H9 (cell line): ENCODE measurements around the gene GGT5. TPM values are rescaled to one million over a fixed set of nuclear protein-coding genes. Genes with fewer than 3 reads are reported as not detected.

Experiments
- DNase-seq: peaks from one replicate; pipeline ENCODE4 v3.0.0-alpha.2; 2017
- H2AFZ ChIP-seq: one replicate; pipeline ENCODE4 v1.6.1; 2013; ENCODE audit warnings: mild to moderate bottlenecking, low read length, control low read depth, moderate library complexity
- H2AK5ac ChIP-seq: 2 replicates; pipeline ENCODE4 v1.6.1; 2013; ENCODE audit warnings: low read length, control low read depth, mixed read lengths; ENCODE audit not compliant: insufficient read length
- H2BK120ac ChIP-seq: one replicate; pipeline ENCODE4 v1.6.1; 2013; ENCODE audit warnings: low read depth, mild to moderate bottlenecking, low read length, control low read depth, inconsistent platforms; ENCODE audit not compliant: poor library complexity, severe bottlenecking
- H2BK12ac ChIP-seq: 2 replicates; pipeline ENCODE4 v1.6.1; 2013; ENCODE audit warnings: low read length, control low read depth, mixed read lengths, low read depth; ENCODE audit not compliant: insufficient read length
- H2BK15ac ChIP-seq: 2 replicates; pipeline ENCODE4 v1.6.1; 2013; ENCODE audit warnings: low read depth, low read length, control low read depth
- H2BK20ac ChIP-seq: one replicate; pipeline ENCODE4 v1.6.1; 2013; ENCODE audit warnings: low read depth, mild to moderate bottlenecking, low read length, control low read depth, inconsistent platforms; ENCODE audit not compliant: poor library complexity, severe bottlenecking
- H2BK5ac ChIP-seq: 2 replicates; pipeline ENCODE4 v1.6.1; 2013; ENCODE audit warnings: low read length, control low read depth, mixed read lengths; ENCODE audit not compliant: insufficient read length
- H3K14ac ChIP-seq: 2 replicates; pipeline ENCODE4 v1.6.1; 2013; ENCODE audit warnings: low read length, control low read depth; ENCODE audit not compliant: insufficient read depth
- H3K18ac ChIP-seq: 2 replicates; pipeline ENCODE4 v1.6.1; 2013; ENCODE audit warnings: low read depth, mild to moderate bottlenecking, mixed read lengths, low read length, control low read depth; ENCODE audit not compliant: insufficient read length
- H3K23ac ChIP-seq: 2 replicates; pipeline ENCODE4 v1.6.1; 2013; ENCODE audit warnings: low read length, control low read depth, mixed read lengths, low read depth; ENCODE audit not compliant: insufficient read length
- H3K23me2 ChIP-seq: 2 replicates; pipeline ENCODE4 v1.6.1; 2013; ENCODE audit warnings: low read depth, mild to moderate bottlenecking, mixed read lengths, low read length, control low read depth; ENCODE audit not compliant: insufficient read length, poor library complexity, severe bottlenecking
- H3K27ac ChIP-seq: 2 replicates; pipeline ENCODE4 v1.5.1; 2013; ENCODE audit warnings: low read length, control low read depth, mixed read lengths, low read depth; ENCODE audit not compliant: insufficient read length
- H3K27me3 ChIP-seq: 2 replicates; pipeline ENCODE4 v1.6.1; 2013; ENCODE audit warnings: low read length, control low read depth, inconsistent platforms; ENCODE audit not compliant: insufficient read depth
- H3K4ac ChIP-seq: 2 replicates; pipeline ENCODE4 v1.6.1; 2013; ENCODE audit warnings: low read depth, mild to moderate bottlenecking, control low read depth, inconsistent platforms, low read length, moderate library complexity
- H3K4me1 ChIP-seq: 2 replicates; pipeline ENCODE4 v1.6.1; 2013; ENCODE audit warnings: low read length, control low read depth, inconsistent platforms; ENCODE audit not compliant: insufficient read depth
- H3K4me2 ChIP-seq: 2 replicates; pipeline ENCODE4 v1.6.1; 2013; ENCODE audit warnings: low read length, control low read depth, mixed read lengths; ENCODE audit not compliant: insufficient read length, insufficient read depth
- H3K56ac ChIP-seq: 2 replicates; pipeline ENCODE4 v1.6.1; 2013; ENCODE audit warnings: low read depth, mild to moderate bottlenecking, mixed read lengths, low read length, control low read depth; ENCODE audit not compliant: insufficient read length
- H3K79me1 ChIP-seq: 2 replicates; pipeline ENCODE4 v1.6.1; 2013; ENCODE audit warnings: low read depth, mild to moderate bottlenecking, moderate library complexity, low read length, control low read depth, inconsistent platforms; ENCODE audit not compliant: insufficient read depth, poor library complexity, severe bottlenecking
- H3K79me2 ChIP-seq: 2 replicates; pipeline ENCODE4 v1.6.1; 2013; ENCODE audit warnings: low read length, control low read depth, inconsistent platforms; ENCODE audit not compliant: insufficient read depth
- H3K9ac ChIP-seq: 2 replicates; pipeline ENCODE4 v1.6.1; 2013; ENCODE audit warnings: low read length, control low read depth, mixed read lengths; ENCODE audit not compliant: insufficient read length; ENCODE audit errors: extremely low read depth
- H3K9me3 ChIP-seq: one replicate; pipeline ENCODE4 v1.6.1; 2013; ENCODE audit warnings: low read depth, low read length, inconsistent platforms; ENCODE audit not compliant: control insufficient read depth
- H3T11ph ChIP-seq: one replicate; pipeline ENCODE4 v1.6.1; 2013; ENCODE audit warnings: mild to moderate bottlenecking, low read length, control low read depth, inconsistent platforms
- H4K20me1 ChIP-seq: one replicate; pipeline ENCODE4 v1.6.1; 2013; ENCODE audit not compliant: control insufficient read depth, insufficient read length, insufficient read depth
- H4K5ac ChIP-seq: 2 replicates; pipeline ENCODE4 v1.6.1; 2013; ENCODE audit warnings: low read depth, mild to moderate bottlenecking, mixed read lengths, low read length, control low read depth; ENCODE audit not compliant: insufficient read length
- H4K8ac ChIP-seq: replicated peaks from 2 replicates; pipeline ENCODE4 v1.6.1; 2013; ENCODE audit warnings: low read length, control low read depth, mixed read lengths, low read depth; ENCODE audit not compliant: insufficient read length
- H4K91ac ChIP-seq: 2 replicates; pipeline ENCODE4 v1.6.1; 2013; ENCODE audit warnings: low read depth, mild to moderate bottlenecking, moderate library complexity, mixed read lengths, low read length, control low read depth; ENCODE audit not compliant: insufficient read length
- H3K27ac Mint-ChIP-seq, 3 experiments: 2 replicates in 2 of 3; 3 replicates in 1 of 3; pipeline ENCODE4 v1.8.0; 2020 to 2021; ENCODE audit warnings: mixed read lengths in 3 of 3, mild to moderate bottlenecking in 1 of 3, moderate library complexity in 1 of 3
- H3K27me3 Mint-ChIP-seq: 2 replicates; pipeline ENCODE4 v1.8.0; 2021; ENCODE audit warnings: low read depth, mild to moderate bottlenecking, moderate library complexity, mixed read lengths
- H3K36me3 Mint-ChIP-seq, 3 experiments: 2 replicates in 2 of 3; 3 replicates in 1 of 3; pipeline ENCODE4 v1.8.0; 2020 to 2021; ENCODE audit warnings: low read depth in 3 of 3, mixed read lengths in 3 of 3; ENCODE audit not compliant: insufficient read depth in 1 of 3
- H3K4me1 Mint-ChIP-seq, 2 experiments: 2 replicates each; pipeline ENCODE4 v1.8.0; 2020; ENCODE audit warnings: mixed read lengths in 2 of 2
- H3K4me3 Mint-ChIP-seq, 2 experiments: 2 replicates in 1 of 2; 3 replicates in 1 of 2; pipeline ENCODE4 v1.8.0; 2020 to 2021; ENCODE audit warnings: mild to moderate bottlenecking in 2 of 2, mixed read lengths in 2 of 2, moderate library complexity in 1 of 2
- H3K9me3 Mint-ChIP-seq, 2 experiments: 2 replicates in 1 of 2; 3 replicates in 1 of 2; pipeline ENCODE4 v1.8.0; 2020; ENCODE audit warnings: mild to moderate bottlenecking in 2 of 2, mixed read lengths in 2 of 2, moderate library complexity in 1 of 2
- WGBS: extraction: QIAGEN DNeasy Blood & Tissue Kit; methylation state at CpG from one replicate; pipeline ENCODE4 v1.1.7; 2013; ENCODE audit warnings: missing lambda C conversion rate, low lambda C conversion rate, mixed read lengths; ENCODE audit not compliant: insufficient read length; ENCODE audit errors: extremely low coverage; 5-methylcytosine and 5-hydroxymethylcytosine counted together
- total RNA-seq: library from RNA; stranded (reverse); gene quantifications from 2 replicates; pipeline ENCODE4 v1.2.1, GENCODE V29; 2021
- TF ChIP-seq, protein P1 (sequence below): fragments of 200-600 bp; sonication (generic); conservative IDR thresholded peaks from 3 replicates; pipeline ENCODE4 v1.8.0; 2021; ENCODE audit warnings: antibody characterized with exemption, mild to moderate bottlenecking

Gene GGT5
- total RNA-seq, 1 experiment from 2014 or later = 0.20 TPM

DNA sequence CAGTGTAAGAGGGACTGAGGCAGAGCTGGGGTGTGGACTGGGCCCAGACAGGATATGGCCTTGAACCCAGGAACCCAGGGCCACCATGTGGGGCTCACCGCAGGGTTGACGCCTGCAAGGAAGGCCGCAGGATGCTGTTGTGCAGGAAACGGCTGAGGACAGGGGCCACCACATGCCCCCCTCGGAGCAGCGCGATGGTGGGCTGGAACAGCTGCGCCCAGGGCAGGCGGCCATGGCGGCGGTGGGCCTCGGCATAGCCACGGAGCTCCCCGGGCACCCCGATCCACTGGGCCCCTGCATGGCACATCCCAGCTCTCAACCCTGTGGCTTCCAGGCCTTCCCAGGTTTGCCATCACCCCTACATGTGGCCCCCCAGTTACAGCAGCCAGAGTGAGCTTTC lies 12.2 kb downstream of the GGT5 start:
- peak overlapping the region in 1 of 3 experiments; percentile 89; a peak in 1 of 7 replicates for H3K27ac Mint-ChIP-seq
- Histone ChIP-seq H2AK5ac (no peak overlapping the region), H2BK5ac (no peak overlapping the region), H3K23me2 (no peaks in the 10 kb centered on the region), H4K5ac (no peak overlapping the region), H3K9me3 (no peaks in the 10 kb centered on the region), H2BK120ac (no peak overlapping the region), H2BK15ac (no peak overlapping the region), H3K56ac (no peak overlapping the region), H3K79me2 (no peaks in the 10 kb centered on the region), H3K14ac (no peak overlapping the region), H3K9ac (no peak overlapping the region), H4K8ac (no peak overlapping the region), H4K20me1 (no peaks in the 10 kb centered on the region), H3K79me1 (no peaks in the 10 kb centered on the region), H3K27me3 (no peaks in the 10 kb centered on the region), H2AFZ (no peak overlapping the region), H2BK12ac (no peak overlapping the region), H3K18ac (no peak overlapping the region), H3K4ac (no peak overlapping the region), H3K23ac (no peak overlapping the region), H2BK20ac (no peak overlapping the region), H4K91ac (no peak overlapping the region), H3K4me2 (no peak overlapping the region), H3K27ac (no peak overlapping the region), H3K4me1 (no peaks in the 10 kb centered on the region), H3T11ph (no peak overlapping the region)
- H3K4me1 Mint-ChIP-seq = peaks cover 6 to 7% of the 10 kb centered on the region in 2 experiments
- no peak for DNase-seq
- no peaks in the 10 kb centered on the region for H3K9me3 Mint-ChIP-seq
- WGBS = no CpG with 5 or more reads among the region's 15 CpGs
- TF ChIP-seq, protein P1, sequence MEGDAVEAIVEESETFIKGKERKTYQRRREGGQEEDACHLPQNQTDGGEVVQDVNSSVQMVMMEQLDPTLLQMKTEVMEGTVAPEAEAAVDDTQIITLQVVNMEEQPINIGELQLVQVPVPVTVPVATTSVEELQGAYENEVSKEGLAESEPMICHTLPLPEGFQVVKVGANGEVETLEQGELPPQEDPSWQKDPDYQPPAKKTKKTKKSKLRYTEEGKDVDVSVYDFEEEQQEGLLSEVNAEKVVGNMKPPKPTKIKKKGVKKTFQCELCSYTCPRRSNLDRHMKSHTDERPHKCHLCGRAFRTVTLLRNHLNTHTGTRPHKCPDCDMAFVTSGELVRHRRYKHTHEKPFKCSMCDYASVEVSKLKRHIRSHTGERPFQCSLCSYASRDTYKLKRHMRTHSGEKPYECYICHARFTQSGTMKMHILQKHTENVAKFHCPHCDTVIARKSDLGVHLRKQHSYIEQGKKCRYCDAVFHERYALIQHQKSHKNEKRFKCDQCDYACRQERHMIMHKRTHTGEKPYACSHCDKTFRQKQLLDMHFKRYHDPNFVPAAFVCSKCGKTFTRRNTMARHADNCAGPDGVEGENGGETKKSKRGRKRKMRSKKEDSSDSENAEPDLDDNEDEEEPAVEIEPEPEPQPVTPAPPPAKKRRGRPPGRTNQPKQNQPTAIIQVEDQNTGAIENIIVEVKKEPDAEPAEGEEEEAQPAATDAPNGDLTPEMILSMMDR = no peak
- no peaks in the 10 kb centered on the region for H3K27me3 Mint-ChIP-seq
- no peaks in the 10 kb centered on the region for H3K36me3 Mint-ChIP-seq
- H3K4me3 Mint-ChIP-seq = no peak overlapping the region
